Progenitor cell of endocrine pancreas (in vitro differentiated cells): ENCODE measurements around the gene ARSG. TPM values are rescaled to one million over a fixed set of nuclear protein-coding genes. Genes with fewer than 3 reads are reported as not detected.

Experiments
- DNase-seq: peaks from one replicate; pipeline ENCODE4 v3.0.0; 2021; ENCODE audit warnings: low spot score; ENCODE audit not compliant: unreplicated experiment
- H3K27ac Mint-ChIP-seq: 2 replicates; pipeline ENCODE4 v1.8.0; 2021; ENCODE audit warnings: mild to moderate bottlenecking, moderate library complexity, mixed read lengths
- H3K27me3 Mint-ChIP-seq: 2 replicates; pipeline ENCODE4 v1.8.0; 2021; ENCODE audit warnings: mixed read lengths
- H3K36me3 Mint-ChIP-seq: 2 replicates; pipeline ENCODE4 v1.8.0; 2022; ENCODE audit warnings: mixed read lengths; ENCODE audit not compliant: insufficient read depth
- H3K4me1 Mint-ChIP-seq: 2 replicates; pipeline ENCODE4 v1.8.0; 2021; ENCODE audit warnings: low read depth, mixed read lengths
- H3K4me3 Mint-ChIP-seq: 2 replicates; pipeline ENCODE4 v1.8.0; 2021; ENCODE audit warnings: low read depth, mild to moderate bottlenecking, moderate library complexity, mixed read lengths
- H3K9me3 Mint-ChIP-seq: 2 replicates; pipeline ENCODE4 v1.8.0; 2021; ENCODE audit warnings: low read depth, mixed read lengths
- total RNA-seq: library from RNA; stranded (reverse); gene quantifications from 2 replicates; pipeline ENCODE4 v1.2.1, GENCODE V29; 2021
- TF ChIP-seq, protein P1 (sequence below): fragments of 200-600 bp; sonication (generic); IDR thresholded peaks from one replicate; pipeline ENCODE4 v1.5.0; 2021; ENCODE audit warnings: antibody characterized with exemption, mild to moderate bottlenecking; ENCODE audit not compliant: unreplicated experiment

Gene ARSG
- total RNA-seq, 1 donor from 2014 or later, result 2.6 TPM

DNA sequence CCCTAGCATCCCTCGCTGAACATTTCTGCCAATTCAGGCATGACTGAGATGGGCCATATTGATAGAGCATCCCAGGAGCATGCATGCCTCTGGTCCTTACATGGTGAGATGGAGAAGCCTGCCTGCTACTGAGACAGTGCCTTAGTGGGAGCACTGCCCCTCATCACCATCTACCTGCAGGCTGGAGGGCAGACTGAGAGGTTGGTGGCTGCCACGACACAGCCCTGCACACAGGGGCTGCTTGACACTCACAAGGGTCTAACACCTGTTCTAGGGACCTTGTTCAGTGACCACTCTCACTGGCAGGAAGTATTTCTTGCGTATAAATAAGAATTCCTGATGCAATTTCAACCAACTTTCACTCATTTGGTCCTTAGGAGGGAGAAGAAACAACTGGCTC lies 132.0 kb downstream of the ARSG start:
- Mint-ChIP-seq H3K36me3 (peaks cover 29% of the 10 kb centered on the region), H3K27me3 (no peaks in the 10 kb centered on the region), H3K27ac (no peak overlapping the region), H3K4me1 (no peaks in the 10 kb centered on the region), H3K9me3 (no peaks in the 10 kb centered on the region), H3K4me3 (no peak overlapping the region)
- TF ChIP-seq, protein P1, sequence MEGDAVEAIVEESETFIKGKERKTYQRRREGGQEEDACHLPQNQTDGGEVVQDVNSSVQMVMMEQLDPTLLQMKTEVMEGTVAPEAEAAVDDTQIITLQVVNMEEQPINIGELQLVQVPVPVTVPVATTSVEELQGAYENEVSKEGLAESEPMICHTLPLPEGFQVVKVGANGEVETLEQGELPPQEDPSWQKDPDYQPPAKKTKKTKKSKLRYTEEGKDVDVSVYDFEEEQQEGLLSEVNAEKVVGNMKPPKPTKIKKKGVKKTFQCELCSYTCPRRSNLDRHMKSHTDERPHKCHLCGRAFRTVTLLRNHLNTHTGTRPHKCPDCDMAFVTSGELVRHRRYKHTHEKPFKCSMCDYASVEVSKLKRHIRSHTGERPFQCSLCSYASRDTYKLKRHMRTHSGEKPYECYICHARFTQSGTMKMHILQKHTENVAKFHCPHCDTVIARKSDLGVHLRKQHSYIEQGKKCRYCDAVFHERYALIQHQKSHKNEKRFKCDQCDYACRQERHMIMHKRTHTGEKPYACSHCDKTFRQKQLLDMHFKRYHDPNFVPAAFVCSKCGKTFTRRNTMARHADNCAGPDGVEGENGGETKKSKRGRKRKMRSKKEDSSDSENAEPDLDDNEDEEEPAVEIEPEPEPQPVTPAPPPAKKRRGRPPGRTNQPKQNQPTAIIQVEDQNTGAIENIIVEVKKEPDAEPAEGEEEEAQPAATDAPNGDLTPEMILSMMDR, result no peak
- no peak for DNase-seq

GRCh38 chr17:68424203-68424602 lies 132.9 kb downstream of the ARSG start:
- DNase-seq, result no peak
- Mint-ChIP-seq H3K36me3 (peaks cover 29% of the 10 kb centered on the region), H3K27me3 (no peaks in the 10 kb centered on the region), H3K27ac (no peak overlapping the region), H3K4me1 (no peaks in the 10 kb centered on the region), H3K4me3 (no peak overlapping the region), H3K9me3 (no peaks in the 10 kb centered on the region)
- TF ChIP-seq, protein P1, result no peak

DNA sequence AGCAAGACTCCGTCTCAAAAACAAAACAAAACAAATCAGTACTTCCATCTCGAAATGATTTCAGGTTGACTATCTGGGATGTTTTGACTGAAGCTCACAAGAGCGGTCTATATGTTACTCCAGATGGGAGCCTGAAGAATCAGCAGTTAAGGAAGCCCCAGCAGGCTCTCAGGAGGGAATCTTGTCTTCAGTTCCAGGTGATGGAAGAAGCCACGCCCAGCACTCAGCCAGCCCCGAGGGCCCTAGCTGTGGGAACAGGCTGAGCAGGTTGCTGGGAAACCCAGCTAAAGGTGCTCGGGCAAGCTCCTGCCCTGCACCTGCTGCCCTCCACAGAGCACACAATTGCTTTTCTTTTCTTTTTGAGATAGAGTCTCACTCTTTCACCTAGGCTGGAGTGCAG lies 133.6 kb downstream of the ARSG start:
- Mint-ChIP-seq H3K27ac (no peak overlapping the region), H3K4me1 (no peaks in the 10 kb centered on the region), H3K36me3 (peaks cover 26% of the 10 kb centered on the region), H3K27me3 (no peaks in the 10 kb centered on the region), H3K4me3 (no peak overlapping the region), H3K9me3 (no peaks in the 10 kb centered on the region)
- no peak for DNase-seq
- TF ChIP-seq, protein P1, result no peak

DNA sequence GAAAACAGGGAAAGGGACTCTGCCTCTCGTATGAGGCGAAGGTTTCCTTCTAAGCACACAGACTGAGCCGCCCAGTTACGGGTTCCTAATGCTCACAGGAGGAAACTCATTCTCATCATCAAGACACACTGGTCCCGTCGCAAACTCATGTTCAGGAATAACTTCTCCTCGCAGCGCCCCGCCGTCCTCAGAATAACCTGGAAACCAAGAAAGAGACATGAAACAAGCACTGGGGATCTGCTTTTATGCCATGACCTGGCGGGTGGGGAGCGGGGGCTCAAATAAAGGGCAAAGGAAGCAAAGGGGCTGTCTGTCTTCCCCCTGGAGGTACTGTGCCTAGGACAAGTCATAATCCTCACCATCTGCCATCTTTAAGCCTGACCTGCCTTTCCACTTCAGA lies 134.7 kb downstream of the ARSG start:
- no peaks in the 10 kb centered on the region for H3K4me1 Mint-ChIP-seq
- H3K4me3 Mint-ChIP-seq, result no peak overlapping the region
- no peaks in the 10 kb centered on the region for H3K9me3 Mint-ChIP-seq
- TF ChIP-seq, protein P1, result no peak
- H3K27me3 Mint-ChIP-seq, result no peaks in the 10 kb centered on the region
- H3K36me3 Mint-ChIP-seq, result peaks cover 16% of the 10 kb centered on the region
- DNase-seq, result no peak
- H3K27ac Mint-ChIP-seq, result no peak overlapping the region

DNA sequence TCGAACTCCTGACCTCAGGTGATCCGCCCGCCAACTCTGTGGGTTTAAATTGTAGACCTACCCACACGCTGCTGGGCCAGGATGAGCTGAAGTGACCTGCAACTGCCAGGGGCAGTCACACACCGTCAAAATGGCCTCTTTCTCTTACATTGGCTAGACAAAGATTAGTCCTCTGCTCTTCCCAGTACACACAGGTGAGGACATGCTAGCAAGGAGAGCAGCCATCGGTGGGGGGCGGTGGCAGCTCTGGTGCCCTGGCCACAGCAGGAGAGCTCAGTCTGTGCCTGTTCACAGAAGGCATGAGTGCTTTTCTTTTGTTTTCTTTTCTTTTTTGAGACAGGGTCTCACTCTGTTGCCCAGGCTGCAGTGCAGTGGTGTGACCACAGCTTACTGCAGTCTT lies 136.3 kb downstream of the ARSG start:
- TF ChIP-seq, protein P1, result no peak
- H3K27ac Mint-ChIP-seq, result no peak overlapping the region
- no peaks in the 10 kb centered on the region for H3K9me3 Mint-ChIP-seq
- H3K36me3 Mint-ChIP-seq, result peaks cover 14% of the 10 kb centered on the region
- no peak for DNase-seq
- no peaks in the 10 kb centered on the region for H3K27me3 Mint-ChIP-seq
- no peaks in the 10 kb centered on the region for H3K4me1 Mint-ChIP-seq
- no peak overlapping the region for H3K4me3 Mint-ChIP-seq
